Activated effector memory CD4-positive, alpha-beta T cell treated with Interleukin-2 at 50 U/mL for 16 hours (primary cell): ENCODE measurements around the gene ARHGAP44.

ENCODE experiments used
- DNase-seq: peaks from one replicate; pipeline ENCODE4 v3.0.0-alpha.2; 2020

Gene ARHGAP44

DNA sequence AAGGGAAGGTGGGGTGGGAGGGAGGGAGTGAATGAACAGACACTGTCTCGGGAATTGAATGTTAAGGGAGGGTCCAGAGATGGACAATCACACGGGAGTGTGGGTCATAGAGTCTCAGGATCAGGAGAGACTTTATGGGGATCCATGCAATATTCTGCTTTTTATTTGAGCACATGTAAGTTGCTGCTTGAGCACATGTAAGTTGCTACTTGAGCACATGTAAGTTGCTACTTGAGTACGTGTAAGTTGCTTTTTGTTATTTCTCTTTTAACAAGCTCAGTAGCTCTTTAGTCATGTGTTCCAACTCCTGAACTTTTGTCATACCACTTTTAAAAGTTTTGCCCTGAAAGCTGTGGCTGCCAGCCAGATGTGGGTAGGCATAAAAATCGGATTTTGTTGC, 110.3 kb downstream of the ARHGAP44 start:
- no peak for DNase-seq

- no peak for DNase-seq
These were observed 111.2 kb downstream of the ARHGAP44 start for GRCh38 chr17:12900474-12900873.

- DNase-seq: no peak
These were observed 112.7 kb downstream of the ARHGAP44 start for GRCh38 chr17:12902046-12902445.

DNA sequence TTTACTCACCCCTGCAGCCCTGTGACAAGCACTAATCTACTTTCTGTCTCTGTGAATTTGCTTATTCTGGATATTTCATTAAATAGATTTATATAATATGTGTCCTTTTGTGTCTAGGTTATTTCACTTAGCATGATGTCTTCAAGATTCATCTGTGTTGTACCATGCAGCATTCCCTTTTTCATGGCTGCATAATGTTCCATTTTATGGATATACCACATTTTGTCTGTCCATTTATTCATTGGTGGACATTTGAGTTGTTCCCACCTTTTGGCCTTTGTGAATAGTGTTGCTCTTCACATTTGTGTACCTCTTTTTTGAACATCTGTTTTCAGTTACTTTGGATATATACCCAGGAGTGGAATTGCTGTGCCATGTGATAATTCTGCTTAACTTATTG, 118.2 kb downstream of the ARHGAP44 start:
- no peak for DNase-seq

GRCh38 chr17:12909046-12909445, 119.7 kb downstream of the ARHGAP44 start:
- DNase-seq: no peak

- DNase-seq: no peak
These were observed 120.2 kb downstream of the ARHGAP44 start for GRCh38 chr17:12909511-12909910.

DNA sequence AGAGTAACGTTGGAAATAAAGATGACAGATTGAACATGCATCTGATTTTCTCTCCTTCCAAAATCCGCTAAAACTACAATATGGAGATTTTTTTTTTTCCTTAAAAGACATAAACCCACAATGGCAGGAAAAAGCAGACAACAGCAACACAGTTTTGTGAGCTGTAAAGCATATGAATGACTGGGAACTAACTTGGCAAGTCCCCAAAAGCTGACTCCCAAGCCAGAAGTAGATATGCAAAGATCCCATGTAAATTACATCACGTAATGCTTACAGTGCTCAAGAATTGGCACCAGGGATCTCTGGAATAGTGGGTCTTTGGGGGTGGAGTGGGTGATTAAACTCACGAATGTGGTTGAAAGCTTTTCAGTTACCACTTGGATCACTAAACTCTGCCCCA, 121.9 kb downstream of the ARHGAP44 start:
- DNase-seq: no peak

GRCh38 chr17:12917399-12917798, 128.1 kb downstream of the ARHGAP44 start:
- no peak for DNase-seq

- DNase-seq: no peak
These were observed 128.8 kb downstream of the ARHGAP44 start for GRCh38 chr17:12918142-12918541.

DNA sequence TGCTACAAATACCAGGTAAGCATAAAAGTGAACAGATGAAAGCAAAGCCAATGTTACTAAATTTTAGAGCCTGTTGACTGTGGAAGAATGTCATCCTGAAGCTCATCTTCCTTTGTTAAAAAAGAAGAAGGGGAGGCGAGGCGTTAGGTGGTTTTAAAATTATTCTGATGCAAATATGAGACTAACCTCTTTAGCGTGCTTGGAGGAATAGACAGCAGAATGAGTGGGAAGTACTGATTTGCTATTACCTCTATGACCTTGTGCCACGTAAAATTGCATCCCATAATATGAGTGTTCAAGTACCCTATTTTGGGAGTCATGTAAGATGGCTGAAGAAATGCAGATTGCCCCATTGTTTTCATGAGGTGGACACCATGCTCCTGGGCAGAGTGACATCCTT, 132.8 kb downstream of the ARHGAP44 start:
- no peak for DNase-seq

DNA sequence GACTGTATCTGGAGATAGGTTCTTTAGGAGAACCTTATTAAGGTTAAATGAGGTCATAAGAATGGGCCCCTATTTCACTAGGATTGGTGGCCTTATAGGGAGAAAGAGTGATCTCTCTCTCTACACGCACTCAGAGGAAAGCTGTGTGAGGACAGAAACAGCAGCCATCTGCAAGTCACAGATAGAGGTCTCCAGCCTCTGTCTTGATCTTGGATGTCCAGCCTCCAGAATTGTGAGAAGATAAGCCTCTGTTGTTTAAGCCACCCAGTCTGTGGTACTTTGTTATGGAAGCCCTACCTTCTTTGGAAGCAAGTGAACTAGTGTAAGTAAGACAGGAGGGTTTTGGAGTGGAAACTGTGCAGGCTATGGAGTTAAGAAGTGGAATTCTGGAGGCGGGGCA, 135.3 kb downstream of the ARHGAP44 start:
- no peak for DNase-seq

DNA sequence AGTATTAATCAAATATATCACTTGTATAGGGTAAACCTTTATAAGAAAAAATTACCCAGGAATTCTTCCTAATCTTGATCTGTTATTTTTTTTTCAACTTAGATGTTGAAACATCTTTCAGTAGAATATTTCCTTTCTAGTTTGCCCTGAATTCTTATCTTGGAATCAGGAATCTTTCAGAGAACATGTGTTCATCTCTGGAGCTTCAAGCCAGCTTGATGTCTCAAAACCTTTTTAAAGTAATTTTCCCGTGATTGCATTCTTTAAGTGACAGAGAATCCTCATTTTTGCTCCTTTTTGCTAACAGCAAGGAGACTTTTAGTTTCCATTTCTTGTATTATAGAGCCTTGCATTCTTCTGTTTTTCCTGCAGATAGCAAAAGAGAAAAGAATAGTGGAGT, 137.7 kb downstream of the ARHGAP44 start:
- DNase-seq: no peak

- no peak for DNase-seq
These were observed 138.5 kb downstream of the ARHGAP44 start for GRCh38 chr17:12927541-12928425.

DNA sequence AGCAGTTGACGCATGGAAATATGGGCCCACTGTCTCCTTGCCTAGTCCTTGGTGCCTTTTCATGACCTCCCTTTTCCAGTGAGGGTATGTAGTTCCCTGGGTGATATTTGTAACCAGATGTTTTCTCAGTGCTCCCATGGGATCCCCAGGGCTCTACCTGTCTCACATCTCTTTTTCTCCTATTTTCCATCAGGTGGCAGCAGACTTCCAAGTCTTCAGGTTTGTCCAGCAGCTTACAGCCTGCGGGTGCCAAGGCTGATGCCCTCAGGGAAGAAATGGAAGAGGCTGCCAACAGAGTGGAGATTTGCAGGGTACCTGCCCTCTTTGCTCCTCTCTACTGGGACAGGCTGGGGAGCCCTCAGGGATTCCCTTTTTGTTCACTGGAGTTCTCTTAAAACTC, 139.4 kb downstream of the ARHGAP44 start:
- DNase-seq: no peak

DNA sequence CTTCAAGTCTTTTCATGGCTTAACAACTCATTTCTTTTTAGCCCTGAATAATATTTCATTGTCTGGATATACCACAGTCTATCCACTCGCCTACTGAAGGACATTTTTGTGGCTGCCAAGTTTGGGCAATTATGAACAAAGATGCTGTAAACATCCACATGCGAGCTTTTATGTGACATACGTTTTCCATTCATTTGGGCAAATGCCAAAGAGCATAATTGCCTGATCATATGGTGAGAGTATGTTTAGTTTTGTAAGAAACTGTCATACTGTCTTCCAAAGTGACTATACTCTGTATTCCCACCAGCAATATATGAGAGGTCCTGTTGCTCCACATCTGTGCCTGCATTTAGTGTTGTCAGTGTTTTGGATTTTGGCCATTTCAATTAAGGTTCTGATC, 147.2 kb downstream of the ARHGAP44 start:
- no peak for DNase-seq

DNA sequence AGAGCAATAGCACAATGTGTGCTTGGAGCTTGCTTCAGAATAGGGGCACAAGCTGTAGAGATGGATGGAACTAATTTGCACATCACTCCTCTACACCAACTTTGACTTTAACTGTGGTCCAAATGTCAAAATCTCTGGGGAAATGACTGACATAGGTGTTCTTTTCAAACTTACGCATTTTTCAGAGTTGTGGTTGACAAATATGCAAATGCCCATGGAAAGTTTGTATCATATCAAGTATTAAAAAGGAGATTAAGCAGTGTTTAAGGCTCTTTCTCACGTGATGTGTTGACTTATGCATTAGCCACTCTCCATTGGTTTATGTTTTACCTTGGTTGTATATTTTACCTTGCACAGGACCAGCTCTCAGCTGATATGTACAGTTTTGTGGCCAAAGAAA, 151.4 kb downstream of the ARHGAP44 start:
- no peak for DNase-seq

DNA sequence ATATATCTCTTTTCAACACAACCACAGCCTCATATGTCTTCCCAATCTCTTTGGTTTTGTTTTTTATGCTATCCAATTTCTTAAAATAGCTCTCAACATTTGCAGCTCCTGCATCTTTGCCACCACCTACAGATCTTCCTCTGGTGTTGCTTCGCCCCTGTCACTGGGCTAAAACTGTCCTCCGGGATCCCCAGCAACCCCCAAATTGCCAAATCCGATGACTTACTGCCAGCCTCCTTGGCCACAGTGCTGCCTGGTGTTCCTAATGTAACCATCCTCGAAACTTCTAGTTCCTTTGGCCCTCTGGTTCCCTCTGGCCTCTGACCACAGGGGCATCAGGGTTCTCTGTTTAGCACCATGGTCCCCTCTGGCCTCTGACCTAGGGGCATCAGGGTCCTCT, 157.7 kb downstream of the ARHGAP44 start:
- DNase-seq: no peak

- no peak for DNase-seq
These were observed 162.7 kb downstream of the ARHGAP44 start for GRCh38 chr17:12952012-12952411.

- no peak for DNase-seq
These were observed 163.9 kb downstream of the ARHGAP44 start for GRCh38 chr17:12953156-12953555.

DNA sequence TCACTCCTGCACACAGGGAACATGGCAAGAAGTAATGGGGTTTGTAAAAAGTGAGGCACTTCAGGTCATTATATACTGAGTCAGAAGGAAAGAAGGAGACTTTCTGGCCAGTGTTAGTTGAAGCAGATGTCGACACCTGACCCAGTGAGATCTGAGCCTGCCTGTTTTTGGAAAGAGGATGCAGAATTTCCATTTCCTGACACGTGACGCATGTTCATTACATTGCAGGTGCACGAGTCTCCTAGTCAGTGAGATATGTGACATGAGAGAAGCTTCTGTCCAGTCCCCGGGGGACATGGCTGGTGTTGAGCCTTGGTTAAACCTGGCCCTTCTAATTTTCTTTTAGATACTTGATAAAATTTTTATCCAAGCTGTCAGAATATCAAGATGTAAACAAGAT, 166.2 kb downstream of the ARHGAP44 start:
- no peak for DNase-seq

DNA sequence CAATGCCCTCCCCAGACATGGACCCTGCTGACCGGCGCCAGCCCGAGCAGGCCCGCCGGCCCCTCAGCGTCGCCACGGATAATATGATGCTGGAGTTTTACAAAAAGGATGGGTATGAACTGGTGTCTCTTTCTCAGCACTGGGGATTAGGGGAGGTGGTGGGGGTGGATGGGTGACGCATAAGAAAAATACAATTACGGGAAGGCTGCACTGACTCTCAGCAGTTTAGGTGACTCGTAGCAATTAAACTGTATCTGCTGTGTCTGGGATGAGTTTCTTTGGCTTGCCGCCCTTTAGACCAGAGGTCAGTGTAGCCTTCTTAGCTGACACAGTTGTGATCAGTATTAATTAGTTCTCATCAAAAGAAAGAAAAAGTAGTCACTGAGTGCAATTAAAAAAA, 169.5 kb downstream of the ARHGAP44 start:
- DNase-seq: no peak

DNA sequence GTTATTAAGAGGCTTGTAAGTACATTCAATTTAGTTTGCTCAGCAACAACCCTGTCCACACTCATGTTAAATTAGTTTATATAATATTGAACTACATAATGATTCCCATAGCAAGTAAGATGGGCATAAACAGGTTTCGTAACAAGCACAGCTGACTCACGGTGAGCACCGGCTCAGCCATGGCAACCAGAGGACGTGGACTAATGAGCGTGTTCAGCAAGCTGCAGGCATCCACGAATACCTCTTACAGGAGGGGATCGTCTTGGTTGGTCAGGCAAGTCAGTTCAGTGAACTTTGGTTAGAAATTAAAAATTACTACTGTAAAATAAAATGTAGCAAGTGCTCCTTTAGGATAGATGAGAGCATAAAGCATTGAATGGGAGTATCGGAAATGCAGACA, 170.1 kb downstream of the ARHGAP44 start:
- no peak for DNase-seq

GRCh38 chr17:12961655-12962054, 172.4 kb downstream of the ARHGAP44 start:
- DNase-seq: no peak

DNA sequence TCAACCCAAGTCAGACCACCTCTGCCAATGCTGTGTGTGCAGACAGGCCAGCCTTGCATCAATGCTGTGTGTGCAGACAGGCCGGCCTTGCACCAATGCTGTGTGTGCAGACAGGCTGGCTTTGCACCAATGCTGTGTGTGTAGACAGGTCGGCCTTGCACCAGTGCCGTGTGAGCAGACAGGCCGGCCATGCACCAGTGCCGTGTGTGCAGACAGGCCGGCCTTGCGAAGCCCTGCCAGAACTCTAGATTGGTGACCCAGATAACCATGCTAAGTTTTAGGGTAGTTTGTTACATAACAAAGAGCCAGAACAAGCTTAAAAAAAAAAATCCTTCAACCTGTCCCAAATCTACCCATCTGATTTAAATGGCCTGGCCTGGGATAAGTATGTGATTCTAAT, 174.2 kb downstream of the ARHGAP44 start:
- no peak for DNase-seq

- DNase-seq: no peak
These were observed 174.9 kb downstream of the ARHGAP44 start for GRCh38 chr17:12964162-12964561.
